Keratinocyte (primary cell): ENCODE measurements around the gene ZNRF1. TPM values are rescaled to one million over a fixed set of nuclear protein-coding genes. Genes with fewer than 3 reads are reported as not detected.
A peak's percentile ranks its signal among the peaks of the same experiment; 100 is the strongest.

Experiments used
- DNase-seq: peaks from one replicate; pipeline ENCODE4 v3.0.0-alpha.2; 2011; ENCODE audit warnings: low read depth, missing footprints, low spot score
- FAIRE-seq: peaks from 2 replicates; lab custom pipeline; 2011; peaks lifted over from hg19 to GRCh38; lab: Jason Lieb, UNC
- H2AFZ ChIP-seq: 2 replicates; pipeline ENCODE4 v1.6.0; 2012; ENCODE audit warnings: low read length, control low read depth, inconsistent platforms; ENCODE audit not compliant: control insufficient read depth
- H3K27ac ChIP-seq: 2 replicates; pipeline ENCODE4 v1.5.1; 2011; ENCODE audit warnings: low read length; ENCODE audit not compliant: control insufficient read depth, insufficient read depth
- H3K27me3 ChIP-seq: 3 replicates; pipeline ENCODE4 v1.6.0; 2011; ENCODE audit warnings: low read length; ENCODE audit not compliant: control insufficient read depth, insufficient read depth; ENCODE audit errors: extremely low read depth
- H3K36me3 ChIP-seq, 2 experiments: 2 replicates in 1 of 2; 3 replicates in 1 of 2; pipeline ENCODE4 v1.5.1; 2011; ENCODE audit warnings: low read length in 2 of 2, mild to moderate bottlenecking in 1 of 2; ENCODE audit not compliant: control insufficient read depth in 2 of 2, insufficient read depth in 2 of 2; ENCODE audit errors: extremely low read depth in 1 of 2
- H3K4me1 ChIP-seq: 3 replicates; pipeline ENCODE4 v1.5.1; 2011; ENCODE audit warnings: low read length; ENCODE audit not compliant: control insufficient read depth, insufficient read depth; ENCODE audit errors: extremely low read depth
- H3K4me2 ChIP-seq: 3 replicates; pipeline ENCODE4 v1.6.0; 2011; ENCODE audit warnings: low read depth, low read length; ENCODE audit not compliant: control insufficient read depth, insufficient read depth; ENCODE audit errors: extremely low read depth
- H3K4me3 ChIP-seq, 3 experiments: fragments of 200-600 bp in 1 of 3; sonication (generic) in 1 of 3; 2 replicates in 2 of 3; 3 replicates in 1 of 3; pipeline ENCODE4 v1.5.1; 2011 to 2016; ENCODE audit warnings: low read length in 3 of 3, mild to moderate bottlenecking in 3 of 3, control low read depth in 2 of 3, inconsistent platforms in 1 of 3, low read depth in 1 of 3, mixed read lengths in 1 of 3, mixed run types in 1 of 3, moderate library complexity in 1 of 3; ENCODE audit not compliant: control insufficient read depth in 2 of 3, insufficient read depth in 2 of 3; ENCODE audit errors: extremely low read depth in 1 of 3
- H3K79me2 ChIP-seq: 2 replicates; pipeline ENCODE4 v1.6.0; 2012; ENCODE audit warnings: low read length; ENCODE audit not compliant: control insufficient read depth, insufficient read depth
- H3K9ac ChIP-seq: 3 replicates; pipeline ENCODE4 v1.6.0; 2011; ENCODE audit warnings: low read length; ENCODE audit not compliant: control insufficient read depth, insufficient read depth; ENCODE audit errors: extremely low read depth
- H3K9me1 ChIP-seq: 3 replicates; pipeline ENCODE4 v1.6.0; 2011; ENCODE audit warnings: low read length; ENCODE audit not compliant: control insufficient read depth, insufficient read depth; ENCODE audit errors: extremely low read depth
- H3K9me3 ChIP-seq: 2 replicates; pipeline ENCODE4 v1.5.1; 2012; ENCODE audit warnings: low read depth, low read length; ENCODE audit not compliant: control insufficient read depth
- H4K20me1 ChIP-seq: 3 replicates; pipeline ENCODE4 v1.6.0; 2011; ENCODE audit warnings: low read length; ENCODE audit not compliant: control insufficient read depth, insufficient read depth; ENCODE audit errors: extremely low read depth
- CTCF ChIP-seq, 3 experiments: IDR thresholded peaks in 1 of 3; conservative IDR thresholded peaks in 1 of 3; optimal IDR thresholded peaks in 1 of 3; 2 replicates in 2 of 3; 3 replicates in 1 of 3; pipeline versions ENCODE3 to v1.5.1; 2011; ENCODE audit warnings: low read length in 3 of 3, mild to moderate bottlenecking in 3 of 3, moderate library complexity in 2 of 3, control low read depth in 1 of 3, inconsistent platforms in 1 of 3; ENCODE audit not compliant: insufficient read depth in 2 of 3; ENCODE audit errors: extremely low read depth in 1 of 3
- EZH2 ChIP-seq: IDR thresholded peaks from one replicate; pipeline ENCODE4 v1.6.1; 2012; ENCODE audit warnings: inconsistent platforms, mild to moderate bottlenecking, low read length, moderate library complexity
- dilution Hi-C: fragments of 300-500 bp; cut with MboI; formaldehyde crosslinking; loops from one replicate; pipeline ENCODE4 v1.7.0; 2020; ENCODE audit warnings: low sequenced_read_pairs; ENCODE audit not compliant: extremely low pct_ligation_motif_present
- polyA plus RNA-seq, 5 experiments: library from polyadenylated mRNA; depleted of rRNA in 3 of 5; stranded (reverse) in 3 of 5; stranded (forward) in 1 of 5; unstranded in 1 of 5; fragments of >200 nt; gene quantifications; 1 replicate in 1 of 5; 2 replicates in 3 of 5; 3 replicates in 1 of 5; pipeline versions ENCODE4 v1.2.1 to v1.2.3, GENCODE V29; 2011 to 2012; ENCODE audit warnings: missing spikeins in 2 of 5, low read depth in 1 of 5, low replicate concordance in 1 of 5

ZNRF1 gene
- polyA plus RNA-seq, 1 donor (not counting 4 experiments of a cell fraction or from before 2014, with no cell fraction given), result 19.1 TPM

DNA sequence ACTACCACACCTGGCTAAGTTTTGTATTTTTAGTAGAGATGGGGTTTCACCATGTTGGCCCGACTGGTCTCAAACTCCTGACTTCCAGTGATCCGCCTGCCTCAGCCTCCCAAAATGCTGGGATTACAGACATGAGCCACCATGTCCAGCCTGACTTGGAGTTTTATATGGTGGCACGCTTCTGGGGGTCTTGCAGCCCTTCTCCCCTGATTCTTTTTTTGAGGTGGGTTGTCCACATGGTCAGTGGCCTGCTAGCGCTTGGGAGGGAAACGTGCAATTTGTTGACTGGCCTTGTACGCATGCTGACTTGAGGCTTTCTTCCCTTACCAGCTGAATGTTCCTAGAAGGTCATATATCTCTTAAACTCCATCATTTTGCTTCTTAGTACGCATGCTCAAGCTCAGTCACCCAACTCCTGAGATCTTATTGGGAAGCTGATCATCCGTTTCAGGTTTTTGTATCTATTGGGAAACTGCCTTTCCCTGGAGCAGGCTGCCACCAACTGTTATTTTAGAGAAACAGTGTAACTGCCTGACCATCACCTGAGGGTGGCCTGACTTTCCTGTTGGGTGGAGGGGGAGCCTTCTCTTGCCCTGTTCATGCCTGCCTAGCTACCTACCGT is 131.4 kb downstream of the ZNRF1 start:
- no peak for FAIRE-seq
- Histone ChIP-seq H3K9me3 (no peaks in the 10 kb centered on the region), H3K4me1 (no peaks in the 10 kb centered on the region), H3K9me1 (no peaks in the 10 kb centered on the region), H3K27ac (no peak overlapping the region), H2AFZ (no peak overlapping the region), H3K4me3 (no peak overlapping the region), H3K9ac (no peak overlapping the region), H3K36me3 (no peaks in the 10 kb centered on the region), H4K20me1 (no peaks in the 10 kb centered on the region), H3K27me3 (no peaks in the 10 kb centered on the region), H3K79me2 (no peaks in the 10 kb centered on the region), H3K4me2 (no peak overlapping the region)
- no peak for DNase-seq
- dilution Hi-C loops, result no loop called here
- TF ChIP-seq EZH2 (no peak), CTCF (optimal IDR thresholded peaks at IDR 0.05 in 1 of 3, IDR thresholded peaks at IDR 0.05 in 1 of 3, conservative IDR thresholded peaks at IDR 0.05 in 1 of 3; ENCODE audit: extremely low read depth in 1 of 3, insufficient read depth in 2 of 3, low read length in 3 of 3) (peak in 1 of 3 experiments; percentile 41)

- Histone ChIP-seq H3K79me2 (no peaks in the 10 kb centered on the region), H4K20me1 (no peaks in the 10 kb centered on the region), H3K27ac (no peak overlapping the region), H3K9ac (no peak overlapping the region), H3K4me1 (no peaks in the 10 kb centered on the region), H3K4me3 (no peak overlapping the region), H3K27me3 (no peaks in the 10 kb centered on the region), H3K4me2 (no peak overlapping the region), H3K9me3 (no peaks in the 10 kb centered on the region), H3K36me3 (no peaks in the 10 kb centered on the region), H3K9me1 (no peaks in the 10 kb centered on the region), H2AFZ (no peak overlapping the region)
- no peak for FAIRE-seq
- DNase-seq, result no peak
- dilution Hi-C loops, result no loop called here
- TF ChIP-seq EZH2 (no peak), CTCF (optimal IDR thresholded peaks at IDR 0.05 in 1 of 3, IDR thresholded peaks at IDR 0.05 in 1 of 3, conservative IDR thresholded peaks at IDR 0.05 in 1 of 3; ENCODE audit: extremely low read depth in 1 of 3, insufficient read depth in 2 of 3, low read length in 3 of 3) (no peak)
Observed at GRCh38 chr16:75131081-75131480, 132.3 kb downstream of the ZNRF1 start.
